Measurements from ENCODE around the gene PPP2R3B.
"Not testable (repeated sequence)": the region's sequence is repeated elsewhere in the genome, so short reads cannot be mapped to it uniquely, and the experiment has no call there.

The PPP2R3B gene

GRCh38 chrX:405149-405548, 18.4 kb upstream of the PPP2R3B start:
- DNase-seq (ENCODE audit: low spot score): no peak

GRCh38 chrX:404656-405055, 17.9 kb upstream of the PPP2R3B start:
- DNase-seq (ENCODE audit: low spot score): no peak

GRCh38 chrX:402857-403256, 16.1 kb upstream of the PPP2R3B start:
- DNase-seq (ENCODE audit: low spot score): no peak

- no peak for DNase-seq (ENCODE audit: low spot score)
Measured at GRCh38 chrX:400258-400657, 13.6 kb upstream of the PPP2R3B start.

- DNase-seq (ENCODE audit: low spot score): no peak
Measured at GRCh38 chrX:397575-397974, 10.9 kb upstream of the PPP2R3B start.

- no peak for DNase-seq (ENCODE audit: low spot score)
Measured at GRCh38 chrX:394830-395229, 8.1 kb upstream of the PPP2R3B start.

- no peak for DNase-seq (ENCODE audit: low spot score)
Measured at GRCh38 chrX:392575-392846, 5.8 kb upstream of the PPP2R3B start.

GRCh38 chrX:391717-392574, 5.2 kb upstream of the PPP2R3B start:
- no peak for DNase-seq (ENCODE audit: low spot score)

GRCh38 chrX:390459-390858, 3.8 kb upstream of the PPP2R3B start:
- DNase-seq (ENCODE audit: low spot score): no peak

GRCh38 chrX:389021-389441, 2.3 kb upstream of the PPP2R3B start:
- no peak for DNase-seq (ENCODE audit: low spot score)

GRCh38 chrX:387729-388128, 1.0 kb upstream of the PPP2R3B start:
- DNase-seq (ENCODE audit: low spot score): no peak

- no peak for DNase-seq (ENCODE audit: low spot score)
Measured at GRCh38 chrX:386239-386767, 404 bp downstream of the PPP2R3B start.

GRCh38 chrX:385736-386135, 971 bp downstream of the PPP2R3B start:
- DNase-seq (ENCODE audit: low spot score): not testable (repeated sequence)

GRCh38 chrX:384861-385260, 1.8 kb downstream of the PPP2R3B start:
- DNase-seq (ENCODE audit: low spot score): no peak

GRCh38 chrX:378443-378842, 8.3 kb downstream of the PPP2R3B start:
- no peak for DNase-seq (ENCODE audit: low spot score)

- DNase-seq (ENCODE audit: low spot score): not testable (repeated sequence)
Measured at GRCh38 chrX:376206-376605, 10.5 kb downstream of the PPP2R3B start.

GRCh38 chrX:375181-376036, 11.3 kb downstream of the PPP2R3B start:
- DNase-seq (ENCODE audit: low spot score): no peak

GRCh38 chrX:374596-374995, 12.1 kb downstream of the PPP2R3B start:
- DNase-seq (ENCODE audit: low spot score): no peak

- no peak for DNase-seq (ENCODE audit: low spot score)
Measured at GRCh38 chrX:373641-374471, 12.9 kb downstream of the PPP2R3B start.

- DNase-seq (ENCODE audit: low spot score): no peak
Measured at GRCh38 chrX:372856-373640, 13.7 kb downstream of the PPP2R3B start.

GRCh38 chrX:371907-372306, 14.8 kb downstream of the PPP2R3B start:
- no peak for DNase-seq (ENCODE audit: low spot score)

Data from SK-N-DZ (cell line).